HEK293 (cell line): ENCODE measurements around the gene TBC1D24.

Source experiments
- BCL11A ChIP-seq: fragments of 450-650 bp; formaldehyde crosslinking; IDR thresholded peaks from 2 replicates; pipeline ENCODE4 v1.5.1; 2016; ENCODE audit warnings: low read depth, missing biosample characterization, missing genetic modification characterization
- GFI1B ChIP-seq: fragments of 450-650 bp; formaldehyde crosslinking; IDR thresholded peaks from 2 replicates; pipeline ENCODE4 v1.5.1; 2016; ENCODE audit warnings: missing biosample characterization, missing genetic modification characterization
- GLIS2 ChIP-seq: fragments of 450-650 bp; formaldehyde crosslinking; IDR thresholded peaks from 2 replicates; pipeline ENCODE4 v1.5.1; 2016; ENCODE audit warnings: missing biosample characterization, missing genetic modification characterization
- KLF9 ChIP-seq: fragments of 450-650 bp; formaldehyde crosslinking; IDR thresholded peaks from 2 replicates; pipeline ENCODE4 v1.5.1; 2016; ENCODE audit warnings: missing biosample characterization, missing genetic modification characterization, low read depth
- RBAK ChIP-seq: fragments of 450-650 bp; formaldehyde crosslinking; IDR thresholded peaks from 2 replicates; pipeline ENCODE4 v1.5.1; 2016; ENCODE audit warnings: missing biosample characterization, missing genetic modification characterization
- SALL2 ChIP-seq: fragments of 450-650 bp; formaldehyde crosslinking; IDR thresholded peaks from 2 replicates; pipeline ENCODE4 v1.5.0; 2017; ENCODE audit warnings: missing biosample characterization, mild to moderate bottlenecking, missing genetic modification characterization, borderline replicate concordance
- SCRT1 ChIP-seq: fragments of 450-650 bp; formaldehyde crosslinking; IDR thresholded peaks from 2 replicates; pipeline ENCODE4 v1.5.1; 2016; ENCODE audit warnings: missing biosample characterization, missing genetic modification characterization, borderline replicate concordance
- SP2 ChIP-seq: fragments of 450-650 bp; formaldehyde crosslinking; IDR thresholded peaks from 2 replicates; pipeline ENCODE4 v1.5.1; 2016; ENCODE audit warnings: missing biosample characterization, missing genetic modification characterization
- TCF7L2 ChIP-seq: IDR thresholded peaks from 2 replicates; pipeline ENCODE4 v1.6.1; 2011; ENCODE audit warnings: low read depth, mild to moderate bottlenecking, inconsistent platforms, low read length, moderate library complexity, borderline replicate concordance
- YY1 ChIP-seq: fragments of 450-650 bp; formaldehyde crosslinking; IDR thresholded peaks from 2 replicates; pipeline ENCODE4 v1.5.1; 2018; ENCODE audit warnings: missing biosample characterization, missing genetic modification characterization
- ZNF132 ChIP-seq: fragments of 450-650 bp; formaldehyde crosslinking; IDR thresholded peaks from 2 replicates; pipeline ENCODE4 v1.5.1; 2017; ENCODE audit warnings: missing biosample characterization, missing genetic modification characterization, borderline replicate concordance
- ZNF138 ChIP-seq: fragments of 450-650 bp; formaldehyde crosslinking; IDR thresholded peaks from 2 replicates; pipeline ENCODE4 v1.5.1; 2016; ENCODE audit warnings: missing biosample characterization, missing genetic modification characterization, borderline replicate concordance
- ZNF19 ChIP-seq: fragments of 450-650 bp; formaldehyde crosslinking; IDR thresholded peaks from 2 replicates; pipeline ENCODE4; 2016; ENCODE audit warnings: missing biosample characterization, missing genetic modification characterization, low read depth
- ZNF223 ChIP-seq: fragments of 450-650 bp; formaldehyde crosslinking; IDR thresholded peaks from 2 replicates; pipeline ENCODE4 v1.5.1; 2016; ENCODE audit warnings: missing biosample characterization, missing genetic modification characterization
- ZNF266 ChIP-seq: fragments of 450-650 bp; formaldehyde crosslinking; IDR thresholded peaks from 2 replicates; pipeline ENCODE4 v1.5.1; 2016; ENCODE audit warnings: missing biosample characterization, missing genetic modification characterization, low read depth
- ZNF354C ChIP-seq: fragments of 450-650 bp; formaldehyde crosslinking; IDR thresholded peaks from 2 replicates; pipeline ENCODE4 v1.5.1; 2016; ENCODE audit warnings: missing biosample characterization, missing genetic modification characterization, low read depth, borderline replicate concordance
- ZNF416 ChIP-seq: fragments of 450-650 bp; formaldehyde crosslinking; IDR thresholded peaks from 2 replicates; pipeline ENCODE4 v1.5.1; 2016; ENCODE audit warnings: missing biosample characterization, missing genetic modification characterization
- ZNF501 ChIP-seq: fragments of 450-650 bp; formaldehyde crosslinking; IDR thresholded peaks from 2 replicates; pipeline ENCODE4 v1.5.1; 2016; ENCODE audit warnings: missing biosample characterization, missing genetic modification characterization
- ZNF555 ChIP-seq: fragments of 450-650 bp; formaldehyde crosslinking; conservative IDR thresholded peaks from 2 replicates; pipeline ENCODE4 v1.5.1; 2017; ENCODE audit warnings: missing biosample characterization, mild to moderate bottlenecking, missing genetic modification characterization, inconsistent platforms
- ZNF561 ChIP-seq: fragments of 450-650 bp; IDR thresholded peaks from 2 replicates; pipeline ENCODE4 v1.5.1; 2018; ENCODE audit warnings: missing biosample characterization, missing genetic modification characterization, borderline replicate concordance
- ZNF596 ChIP-seq: fragments of 450-650 bp; IDR thresholded peaks from 2 replicates; pipeline ENCODE4 v1.5.0; 2018; ENCODE audit warnings: missing biosample characterization, mild to moderate bottlenecking, missing genetic modification characterization, moderate library complexity
- ZNF600 ChIP-seq: fragments of 450-650 bp; formaldehyde crosslinking; IDR thresholded peaks from 2 replicates; pipeline ENCODE4 v1.5.1; 2016; ENCODE audit warnings: missing biosample characterization, missing genetic modification characterization
- ZNF623 ChIP-seq: fragments of 450-650 bp; formaldehyde crosslinking; IDR thresholded peaks from 2 replicates; pipeline ENCODE4 v1.5.1; 2016; ENCODE audit warnings: missing biosample characterization, missing genetic modification characterization
- ZNF701 ChIP-seq: fragments of 450-650 bp; formaldehyde crosslinking; IDR thresholded peaks from 2 replicates; pipeline ENCODE4 v1.5.1; 2016; ENCODE audit warnings: missing biosample characterization, missing genetic modification characterization
- ZNF768 ChIP-seq: fragments of 450-650 bp; formaldehyde crosslinking; IDR thresholded peaks from 2 replicates; pipeline ENCODE4 v1.5.1; 2018; ENCODE audit warnings: missing biosample characterization, mild to moderate bottlenecking, missing genetic modification characterization
- ZNF792 ChIP-seq: fragments of 450-650 bp; formaldehyde crosslinking; IDR thresholded peaks from 2 replicates; pipeline ENCODE4 v1.5.1; 2016; ENCODE audit warnings: missing biosample characterization, missing genetic modification characterization
- TF ChIP-seq, protein P1 (sequence below): fragments of 450-650 bp; formaldehyde crosslinking; IDR thresholded peaks from 2 replicates; pipeline ENCODE4 v1.5.1; 2016; ENCODE audit warnings: missing biosample characterization, missing genetic modification characterization
- TF ChIP-seq, protein P2 (sequence below): fragments of 450-650 bp; formaldehyde crosslinking; IDR thresholded peaks from 2 replicates; pipeline ENCODE4 v1.5.1; 2016; ENCODE audit warnings: missing biosample characterization, missing genetic modification characterization
- TF ChIP-seq, protein P3 (sequence below): sonication (generic); formaldehyde crosslinking; IDR thresholded peaks from 2 replicates; pipeline ENCODE4 v1.8.1; 2022; ENCODE audit warnings: mild to moderate bottlenecking, moderate library complexity, missing genetic modification reagents
- TF ChIP-seq, protein P4 (sequence below): fragments of 450-650 bp; formaldehyde crosslinking; IDR thresholded peaks from 2 replicates; pipeline ENCODE4 v1.5.1; 2016; ENCODE audit warnings: missing biosample characterization, missing genetic modification characterization
- TF ChIP-seq, protein P5 (sequence below): fragments of 450-650 bp; formaldehyde crosslinking; conservative IDR thresholded peaks from 2 replicates; pipeline ENCODE4 v1.5.1; 2016; ENCODE audit warnings: low read depth, missing biosample characterization, missing genetic modification characterization
- TF ChIP-seq, protein P6 (sequence below): fragments of 450-650 bp; formaldehyde crosslinking; IDR thresholded peaks from 2 replicates; pipeline ENCODE4 v1.5.1; 2017; ENCODE audit warnings: missing biosample characterization, missing genetic modification characterization

Gene TBC1D24

DNA sequence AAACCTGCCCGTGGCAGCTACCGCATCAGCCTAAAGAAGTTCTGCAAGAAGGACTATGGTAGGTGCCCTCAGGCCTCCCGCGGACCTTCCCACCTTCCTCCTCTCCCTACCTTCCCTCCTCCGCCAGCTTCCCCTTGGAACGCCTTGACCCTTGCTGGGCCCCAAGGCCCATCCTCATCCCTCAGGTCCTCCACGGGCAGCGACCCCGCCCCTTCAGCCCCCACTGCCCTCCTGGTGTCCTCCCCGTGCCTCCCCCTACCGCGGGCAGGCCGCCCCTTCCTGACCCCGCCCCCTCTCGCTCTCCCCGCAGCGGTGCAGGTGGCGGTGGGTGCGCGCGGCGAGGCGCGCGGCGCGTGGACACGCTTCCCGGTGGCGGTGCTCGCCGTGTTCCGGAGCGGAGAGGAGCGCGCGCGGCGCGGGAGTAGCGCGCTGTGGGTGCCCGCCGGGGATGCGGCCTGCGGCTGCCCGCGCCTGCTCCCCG lies 1.4 kb upstream of the TBC1D24 start (continued):
- TF ChIP-seq, protein P1, sequence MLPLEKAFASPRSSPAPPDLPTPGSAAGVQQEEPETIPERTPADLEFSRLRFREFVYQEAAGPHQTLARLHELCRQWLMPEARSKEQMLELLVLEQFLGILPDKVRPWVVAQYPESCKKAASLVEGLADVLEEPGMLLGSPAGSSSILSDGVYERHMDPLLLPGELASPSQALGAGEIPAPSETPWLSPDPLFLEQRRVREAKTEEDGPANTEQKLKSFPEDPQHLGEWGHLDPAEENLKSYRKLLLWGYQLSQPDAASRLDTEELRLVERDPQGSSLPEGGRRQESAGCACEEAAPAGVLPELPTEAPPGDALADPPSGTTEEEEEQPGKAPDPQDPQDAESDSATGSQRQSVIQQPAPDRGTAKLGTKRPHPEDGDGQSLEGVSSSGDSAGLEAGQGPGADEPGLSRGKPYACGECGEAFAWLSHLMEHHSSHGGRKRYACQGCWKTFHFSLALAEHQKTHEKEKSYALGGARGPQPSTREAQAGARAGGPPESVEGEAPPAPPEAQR (tag by site-specific recombination), result no peak
- no peak for TF ChIP-seq ZNF19
- TF ChIP-seq, protein P2, sequence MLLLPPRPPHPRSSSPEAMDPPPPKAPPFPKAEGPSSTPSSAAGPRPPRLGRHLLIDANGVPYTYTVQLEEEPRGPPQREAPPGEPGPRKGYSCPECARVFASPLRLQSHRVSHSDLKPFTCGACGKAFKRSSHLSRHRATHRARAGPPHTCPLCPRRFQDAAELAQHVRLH (tag by site-specific recombination), result no peak
- no peak for TF ChIP-seq TCF7L2
- TF ChIP-seq, protein P3, sequence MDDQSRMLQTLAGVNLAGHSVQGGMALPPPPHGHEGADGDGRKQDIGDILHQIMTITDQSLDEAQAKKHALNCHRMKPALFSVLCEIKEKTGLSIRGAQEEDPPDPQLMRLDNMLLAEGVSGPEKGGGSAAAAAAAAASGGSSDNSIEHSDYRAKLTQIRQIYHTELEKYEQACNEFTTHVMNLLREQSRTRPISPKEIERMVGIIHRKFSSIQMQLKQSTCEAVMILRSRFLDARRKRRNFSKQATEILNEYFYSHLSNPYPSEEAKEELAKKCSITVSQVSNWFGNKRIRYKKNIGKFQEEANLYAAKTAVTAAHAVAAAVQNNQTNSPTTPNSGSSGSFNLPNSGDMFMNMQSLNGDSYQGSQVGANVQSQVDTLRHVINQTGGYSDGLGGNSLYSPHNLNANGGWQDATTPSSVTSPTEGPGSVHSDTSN (CRISPR knock-in tag), result no peak
- no peak for TF ChIP-seq ZNF266 (tag by site-specific recombination)
- TF ChIP-seq GLIS2 (tag by site-specific recombination), result peak; percentile 82
- TF ChIP-seq ZNF132 (tag by site-specific recombination), result no peak
- no peak for TF ChIP-seq BCL11A
- TF ChIP-seq ZNF416, result no peak
- TF ChIP-seq ZNF223 (tag by site-specific recombination), result no peak
- TF ChIP-seq ZNF701, result no peak
- TF ChIP-seq GFI1B (tag by site-specific recombination), result no peak
- TF ChIP-seq ZNF623 (tag by site-specific recombination), result no peak
- TF ChIP-seq, protein P4, sequence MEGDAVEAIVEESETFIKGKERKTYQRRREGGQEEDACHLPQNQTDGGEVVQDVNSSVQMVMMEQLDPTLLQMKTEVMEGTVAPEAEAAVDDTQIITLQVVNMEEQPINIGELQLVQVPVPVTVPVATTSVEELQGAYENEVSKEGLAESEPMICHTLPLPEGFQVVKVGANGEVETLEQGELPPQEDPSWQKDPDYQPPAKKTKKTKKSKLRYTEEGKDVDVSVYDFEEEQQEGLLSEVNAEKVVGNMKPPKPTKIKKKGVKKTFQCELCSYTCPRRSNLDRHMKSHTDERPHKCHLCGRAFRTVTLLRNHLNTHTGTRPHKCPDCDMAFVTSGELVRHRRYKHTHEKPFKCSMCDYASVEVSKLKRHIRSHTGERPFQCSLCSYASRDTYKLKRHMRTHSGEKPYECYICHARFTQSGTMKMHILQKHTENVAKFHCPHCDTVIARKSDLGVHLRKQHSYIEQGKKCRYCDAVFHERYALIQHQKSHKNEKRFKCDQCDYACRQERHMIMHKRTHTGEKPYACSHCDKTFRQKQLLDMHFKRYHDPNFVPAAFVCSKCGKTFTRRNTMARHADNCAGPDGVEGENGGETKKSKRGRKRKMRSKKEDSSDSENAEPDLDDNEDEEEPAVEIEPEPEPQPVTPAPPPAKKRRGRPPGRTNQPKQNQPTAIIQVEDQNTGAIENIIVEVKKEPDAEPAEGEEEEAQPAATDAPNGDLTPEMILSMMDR (tag by site-specific recombination), result 0 out of 2 replicates have a peak, but pooled peaks have one; percentile 9
- TF ChIP-seq, protein P5, sequence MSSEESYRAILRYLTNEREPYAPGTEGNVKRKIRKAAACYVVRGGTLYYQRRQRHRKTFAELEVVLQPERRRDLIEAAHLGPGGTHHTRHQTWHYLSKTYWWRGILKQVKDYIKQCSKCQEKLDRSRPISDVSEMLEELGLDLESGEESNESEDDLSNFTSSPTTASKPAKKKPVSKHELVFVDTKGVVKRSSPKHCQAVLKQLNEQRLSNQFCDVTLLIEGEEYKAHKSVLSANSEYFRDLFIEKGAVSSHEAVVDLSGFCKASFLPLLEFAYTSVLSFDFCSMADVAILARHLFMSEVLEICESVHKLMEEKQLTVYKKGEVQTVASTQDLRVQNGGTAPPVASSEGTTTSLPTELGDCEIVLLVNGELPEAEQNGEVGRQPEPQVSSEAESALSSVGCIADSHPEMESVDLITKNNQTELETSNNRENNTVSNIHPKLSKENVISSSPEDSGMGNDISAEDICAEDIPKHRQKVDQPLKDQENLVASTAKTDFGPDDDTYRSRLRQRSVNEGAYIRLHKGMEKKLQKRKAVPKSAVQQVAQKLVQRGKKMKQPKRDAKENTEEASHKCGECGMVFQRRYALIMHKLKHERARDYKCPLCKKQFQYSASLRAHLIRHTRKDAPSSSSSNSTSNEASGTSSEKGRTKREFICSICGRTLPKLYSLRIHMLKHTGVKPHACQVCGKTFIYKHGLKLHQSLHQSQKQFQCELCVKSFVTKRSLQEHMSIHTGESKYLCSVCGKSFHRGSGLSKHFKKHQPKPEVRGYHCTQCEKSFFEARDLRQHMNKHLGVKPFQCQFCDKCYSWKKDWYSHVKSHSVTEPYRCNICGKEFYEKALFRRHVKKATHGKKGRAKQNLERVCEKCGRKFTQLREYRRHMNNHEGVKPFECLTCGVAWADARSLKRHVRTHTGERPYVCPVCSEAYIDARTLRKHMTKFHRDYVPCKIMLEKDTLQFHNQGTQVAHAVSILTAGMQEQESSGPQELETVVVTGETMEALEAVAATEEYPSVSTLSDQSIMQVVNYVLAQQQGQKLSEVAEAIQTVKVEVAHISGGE (tag by site-specific recombination), result no peak
- peak; percentile 85 for TF ChIP-seq KLF9 (tag by site-specific recombination)
- TF ChIP-seq, protein P6, sequence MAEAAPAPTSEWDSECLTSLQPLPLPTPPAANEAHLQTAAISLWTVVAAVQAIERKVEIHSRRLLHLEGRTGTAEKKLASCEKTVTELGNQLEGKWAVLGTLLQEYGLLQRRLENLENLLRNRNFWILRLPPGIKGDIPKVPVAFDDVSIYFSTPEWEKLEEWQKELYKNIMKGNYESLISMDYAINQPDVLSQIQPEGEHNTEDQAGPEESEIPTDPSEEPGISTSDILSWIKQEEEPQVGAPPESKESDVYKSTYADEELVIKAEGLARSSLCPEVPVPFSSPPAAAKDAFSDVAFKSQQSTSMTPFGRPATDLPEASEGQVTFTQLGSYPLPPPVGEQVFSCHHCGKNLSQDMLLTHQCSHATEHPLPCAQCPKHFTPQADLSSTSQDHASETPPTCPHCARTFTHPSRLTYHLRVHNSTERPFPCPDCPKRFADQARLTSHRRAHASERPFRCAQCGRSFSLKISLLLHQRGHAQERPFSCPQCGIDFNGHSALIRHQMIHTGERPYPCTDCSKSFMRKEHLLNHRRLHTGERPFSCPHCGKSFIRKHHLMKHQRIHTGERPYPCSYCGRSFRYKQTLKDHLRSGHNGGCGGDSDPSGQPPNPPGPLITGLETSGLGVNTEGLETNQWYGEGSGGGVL (tag by site-specific recombination), result peak; percentile 97
- no peak for TF ChIP-seq ZNF792 (tag by site-specific recombination)
- no peak for TF ChIP-seq SALL2 (tag by site-specific recombination)
- TF ChIP-seq ZNF561, result no peak
- TF ChIP-seq ZNF768 (tag by site-specific recombination), result no peak
- TF ChIP-seq ZNF600 (tag by site-specific recombination), result peak; percentile 67
- no peak for TF ChIP-seq SCRT1 (tag by site-specific recombination)
- TF ChIP-seq SP2 (tag by site-specific recombination), result peak; percentile 83
- TF ChIP-seq ZNF138 (tag by site-specific recombination), result no peak
- TF ChIP-seq ZNF501, result no peak
- TF ChIP-seq ZNF354C (tag by site-specific recombination), result no peak
- no peak for TF ChIP-seq RBAK (tag by site-specific recombination)
- TF ChIP-seq YY1 (tag by site-specific recombination), result no peak
- TF ChIP-seq ZNF555, result no peak
- no peak for TF ChIP-seq ZNF596 (tag by site-specific recombination)
